Mammary epithelial cell (primary cell): ENCODE data around the gene KRTCAP2.

Experiments used
- CTCF ChIP-seq, 2 donors: IDR thresholded peaks in 1 of 2; conservative IDR thresholded peaks in 1 of 2; 2 replicates each; pipeline ENCODE4 v1.5.1; 2011 to 2012; ENCODE audit warnings: inconsistent platforms in 2 of 2, low read length in 2 of 2, mild to moderate bottlenecking in 2 of 2, control low read depth in 1 of 2, low read depth in 1 of 2; ENCODE audit not compliant: insufficient read depth in 1 of 2; ENCODE audit errors: extremely low read depth in 1 of 2
- EZH2 ChIP-seq: IDR thresholded peaks from 2 replicates; pipeline ENCODE4 v1.6.1; 2012; ENCODE audit warnings: low read length, inconsistent platforms, borderline replicate concordance

DNA sequence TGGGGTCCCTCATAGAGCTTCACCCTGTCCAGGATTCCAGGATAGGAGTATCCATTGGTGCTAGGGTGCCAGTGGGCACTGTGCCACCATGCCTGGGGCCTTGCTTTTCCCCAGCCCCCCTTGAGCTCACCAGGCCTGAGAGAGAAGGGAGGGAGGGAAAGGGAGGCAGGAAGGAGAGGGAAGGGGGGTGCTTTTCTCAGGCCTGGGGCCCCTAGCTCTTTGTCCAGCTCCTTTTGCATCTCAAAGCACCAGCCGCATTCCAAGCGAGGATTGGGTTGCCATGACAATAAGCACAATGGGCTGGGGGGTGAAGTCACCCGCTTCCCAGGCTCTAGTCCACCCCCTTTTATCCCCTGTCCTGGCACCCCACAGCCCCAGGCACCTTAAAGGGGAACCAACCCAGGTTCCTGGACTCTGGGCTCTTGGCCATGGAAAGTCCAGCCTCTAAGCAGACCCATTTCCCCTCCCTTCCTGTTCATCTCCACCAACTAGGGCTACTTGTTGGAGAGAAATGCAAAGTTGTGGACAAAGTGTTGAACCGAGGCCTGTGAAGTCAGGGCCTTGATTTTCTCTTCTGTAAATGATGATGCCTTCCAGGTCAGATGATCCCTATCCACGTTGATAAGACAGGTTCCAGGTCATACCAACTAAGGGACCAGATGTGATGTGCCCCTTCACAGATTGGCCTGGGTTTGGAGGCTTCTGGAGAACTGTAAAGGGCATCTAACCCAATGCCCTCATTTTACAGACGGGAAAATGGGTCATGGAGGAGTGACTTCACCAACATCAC, 23.2 kb upstream of the KRTCAP2 start:
- no peak for TF ChIP-seq CTCF (conservative IDR thresholded peaks at IDR 0.05 in 1 of 2, IDR thresholded peaks at IDR 0.05 in 1 of 2; ENCODE audit: extremely low read depth in 1 of 2, insufficient read depth in 1 of 2, low read depth in 1 of 2, low read length in 2 of 2)
- no peak for TF ChIP-seq EZH2
